Measurements from ENCODE around the gene FBXL13.
"Not testable (repeated sequence)": the region's sequence is repeated elsewhere in the genome, so short reads cannot be mapped to it uniquely, and the experiment has no call there.

FBXL13 gene

DNA sequence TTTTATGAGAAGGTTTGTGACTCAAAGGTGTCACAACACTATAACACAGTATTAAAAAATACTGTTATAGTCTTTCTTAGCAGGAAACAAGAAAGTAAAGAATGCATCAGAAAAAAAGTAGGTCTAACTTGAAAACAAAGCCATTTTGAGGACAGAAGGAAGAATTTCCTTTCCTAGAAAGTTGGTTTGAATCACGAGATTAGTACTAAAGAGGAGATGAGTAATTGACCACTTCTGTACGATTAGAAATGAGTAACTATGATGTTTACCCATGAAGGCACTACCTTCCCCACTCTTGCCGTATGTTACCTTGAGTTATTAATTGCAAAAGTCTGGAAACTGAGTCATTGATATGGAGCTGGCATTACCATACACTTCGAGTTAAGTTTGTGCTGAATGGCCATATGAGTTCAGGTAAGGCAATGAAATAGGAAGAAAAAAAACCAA lies 260.5 kb downstream of the FBXL13 start:
- DNase-seq (ENCODE audit: extremely low read depth, low read depth): no peak
- TF ChIP-seq CTCF (IDR thresholded peaks at IDR 0.05; ENCODE audit: low read depth, low read length, missing control alignments): no peak
- H3K4me3 ChIP-seq (replicated peaks; ENCODE audit: low read depth, low read length): no peak overlapping the region

GRCh38 chr7:102813191-102814024 lies 261.2 kb downstream of the FBXL13 start:
- DNase-seq (ENCODE audit: extremely low read depth, low read depth): no peak
- no peak overlapping the region for H3K4me3 ChIP-seq (replicated peaks; ENCODE audit: low read depth, low read length)
- no peak for TF ChIP-seq CTCF (IDR thresholded peaks at IDR 0.05; ENCODE audit: low read depth, low read length, missing control alignments)

GRCh38 chr7:102811942-102812678 lies 262.5 kb downstream of the FBXL13 start:
- TF ChIP-seq CTCF (IDR thresholded peaks at IDR 0.05; ENCODE audit: low read depth, low read length, missing control alignments): no peak
- no peak for DNase-seq (ENCODE audit: extremely low read depth, low read depth)
- H3K4me3 ChIP-seq (replicated peaks; ENCODE audit: low read depth, low read length): no peak overlapping the region

DNA sequence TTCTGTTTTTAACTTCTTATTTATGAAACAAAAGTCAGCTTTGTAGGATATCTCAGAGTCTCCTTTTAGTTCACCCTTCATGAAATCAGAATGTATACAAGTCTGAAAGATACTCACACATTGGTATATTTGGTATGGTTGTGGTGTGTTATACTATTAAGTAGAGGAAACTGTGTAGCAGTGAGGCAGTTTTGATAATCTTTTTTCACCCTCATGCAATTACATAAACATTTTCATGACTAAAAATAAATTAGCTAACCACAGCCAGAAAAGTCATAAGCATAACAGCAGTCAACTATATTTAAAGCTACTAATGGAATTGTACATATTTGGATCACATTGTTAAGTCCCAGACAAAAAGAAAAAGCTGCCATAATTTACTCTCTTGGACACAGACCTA lies 263.7 kb downstream of the FBXL13 start:
- no peak for TF ChIP-seq CTCF (IDR thresholded peaks at IDR 0.05; ENCODE audit: low read depth, low read length, missing control alignments)
- DNase-seq (ENCODE audit: extremely low read depth, low read depth): no peak
- no peak overlapping the region for H3K4me3 ChIP-seq (replicated peaks; ENCODE audit: low read depth, low read length)

DNA sequence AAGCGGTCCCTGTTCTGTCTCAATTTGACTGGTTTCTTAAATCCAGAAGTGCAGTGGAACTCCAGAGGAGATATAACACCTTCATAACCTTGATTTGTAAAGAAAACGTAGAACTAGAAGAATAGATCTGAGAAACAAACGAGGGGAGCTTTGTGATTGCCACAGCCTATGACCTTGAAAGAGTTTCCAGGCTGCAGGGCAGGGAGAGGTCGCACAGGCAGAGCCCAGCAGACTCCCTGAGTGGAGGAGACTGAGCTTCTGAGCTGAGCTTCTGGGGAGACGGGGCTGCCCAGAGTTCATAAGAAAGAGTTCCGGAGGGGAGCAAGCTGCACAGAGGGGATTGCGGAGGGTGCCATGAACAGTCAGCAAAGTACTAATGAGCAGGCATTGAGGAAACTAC lies 268.0 kb downstream of the FBXL13 start:
- DNase-seq (ENCODE audit: extremely low read depth, low read depth): no peak
- no peak for TF ChIP-seq CTCF (IDR thresholded peaks at IDR 0.05; ENCODE audit: low read depth, low read length, missing control alignments)
- H3K4me3 ChIP-seq (replicated peaks; ENCODE audit: low read depth, low read length): no peak overlapping the region

DNA sequence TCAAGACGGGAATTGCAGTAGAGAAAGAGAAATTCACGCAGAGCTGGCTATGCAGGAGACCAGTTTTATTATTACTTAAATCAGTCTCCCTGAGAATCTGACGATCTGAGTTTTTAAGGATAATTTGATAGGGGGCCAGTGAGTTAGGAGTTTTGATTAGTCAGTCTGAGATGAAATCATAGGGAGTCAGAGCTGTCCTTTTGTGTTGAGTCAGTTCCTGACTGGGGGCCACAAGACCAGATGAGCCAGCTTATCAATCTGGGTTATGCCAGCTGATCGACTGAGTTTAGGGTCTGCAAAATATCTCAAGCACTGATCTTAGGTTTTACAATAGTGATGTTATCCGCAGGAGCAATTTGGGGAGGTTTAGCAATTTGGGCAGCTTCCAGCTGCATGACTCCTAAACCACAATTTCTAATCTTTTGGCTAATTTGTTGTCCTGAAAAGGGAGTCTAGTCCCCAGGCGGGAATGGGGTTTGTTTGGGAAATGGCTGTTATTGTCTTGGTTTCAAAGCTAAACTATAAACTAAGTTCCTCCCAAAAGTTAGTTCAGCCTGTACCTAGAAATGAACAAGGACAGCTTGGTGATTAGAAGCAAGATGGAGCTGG lies 278.5 kb downstream of the FBXL13 start:
- not testable (repeated sequence) for DNase-seq (ENCODE audit: extremely low read depth, low read depth); H3K4me3 ChIP-seq (replicated peaks; ENCODE audit: low read depth, low read length)

DNA sequence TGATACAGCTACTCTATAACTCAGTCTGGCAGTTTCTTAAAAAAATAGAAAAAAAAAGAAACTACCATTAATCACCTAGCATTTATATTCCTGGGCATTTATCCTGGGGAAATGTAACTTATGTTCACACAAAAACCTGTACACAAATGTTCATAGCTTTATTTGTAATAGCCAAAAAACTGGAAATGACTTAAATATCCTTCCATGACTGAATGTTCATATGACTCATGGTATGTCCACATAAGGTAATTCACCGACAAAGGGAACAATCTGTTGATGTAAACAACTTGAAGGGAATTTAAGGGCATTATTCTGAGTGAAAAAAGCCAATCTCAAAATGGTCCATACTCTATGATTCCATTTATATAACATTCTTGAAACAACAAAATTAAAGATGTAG lies 280.0 kb downstream of the FBXL13 start:
- H3K4me3 ChIP-seq (replicated peaks; ENCODE audit: low read depth, low read length); DNase-seq (ENCODE audit: extremely low read depth, low read depth): not testable (repeated sequence)

DNA sequence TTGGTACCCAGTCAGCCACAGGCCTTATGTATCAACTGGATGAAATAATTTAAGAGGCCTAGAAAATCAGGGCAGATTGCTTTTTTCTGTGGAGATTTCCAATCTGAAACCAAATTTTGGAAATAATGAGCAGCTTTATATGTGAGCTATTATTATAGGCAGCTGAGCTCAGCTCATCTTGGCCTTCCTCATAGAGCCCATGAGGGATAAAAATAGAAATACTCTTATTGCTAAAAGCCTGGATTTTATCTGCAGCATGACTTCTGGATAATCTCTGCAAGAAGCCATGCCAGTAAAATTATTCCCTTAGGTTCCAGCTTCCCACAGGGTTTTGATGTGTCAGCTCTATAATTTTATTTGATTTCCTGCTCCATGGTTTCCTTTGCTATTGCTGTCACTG lies 282.8 kb downstream of the FBXL13 start:
- not testable (repeated sequence) for H3K4me3 ChIP-seq (replicated peaks; ENCODE audit: low read depth, low read length); DNase-seq (ENCODE audit: extremely low read depth, low read depth)

GRCh38 chr7:102791367-102791766 lies 283.2 kb downstream of the FBXL13 start:
- DNase-seq (ENCODE audit: extremely low read depth, low read depth); H3K4me3 ChIP-seq (replicated peaks; ENCODE audit: low read depth, low read length): not testable (repeated sequence)

DNA sequence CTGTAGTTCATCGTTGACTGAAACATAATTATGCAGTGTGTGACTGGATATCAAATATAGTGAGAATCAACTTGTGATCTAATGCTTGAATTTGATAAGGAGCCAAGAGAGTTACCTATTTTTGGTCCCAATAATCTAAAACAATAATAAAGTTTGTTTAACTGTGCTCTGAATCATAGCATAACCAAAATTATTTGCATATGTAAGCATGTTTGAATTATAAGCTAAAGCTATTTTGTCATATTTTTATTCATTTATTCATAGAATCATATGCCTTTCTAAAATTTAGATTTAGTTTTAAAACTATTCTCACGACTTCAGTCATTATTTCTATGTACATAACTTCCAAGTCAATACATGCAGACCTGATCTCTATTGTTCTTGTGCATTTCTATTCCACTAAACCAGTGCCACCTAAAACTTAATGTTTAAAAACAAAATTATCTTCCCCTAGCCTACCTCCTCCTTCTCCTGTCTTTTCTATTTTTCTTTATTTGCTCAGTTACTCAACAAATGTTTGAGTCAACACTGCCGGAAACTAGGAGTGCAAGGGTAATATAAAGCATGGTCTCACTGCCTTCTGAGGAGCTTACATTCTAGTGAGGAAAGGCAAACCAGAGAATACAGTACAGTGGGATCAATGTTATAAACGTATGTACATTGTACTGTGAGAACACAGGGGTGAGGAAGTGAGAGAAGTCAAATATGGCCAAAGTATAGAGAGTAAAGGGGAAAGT lies 284.1 kb downstream of the FBXL13 start:
- not testable (repeated sequence) for H3K4me3 ChIP-seq (replicated peaks; ENCODE audit: low read depth, low read length); DNase-seq (ENCODE audit: extremely low read depth, low read depth)

GRCh38 chr7:102788770-102789169 lies 285.8 kb downstream of the FBXL13 start:
- not testable (repeated sequence) for H3K4me3 ChIP-seq (replicated peaks; ENCODE audit: low read depth, low read length); DNase-seq (ENCODE audit: extremely low read depth, low read depth)
